T-cell (primary cell): Measurements from ENCODE around the gene ITIH6. TPM values are rescaled to one million over a fixed set of nuclear protein-coding genes. Genes with fewer than 3 reads are reported as not detected.
"Not testable (repeated sequence)": the region's sequence is repeated elsewhere in the genome, so short reads cannot be mapped to it uniquely, and the experiment has no call there.

ENCODE experiments used
- ATAC-seq, 4 experiments: fragments of 200-7000 bp in 3 of 4; fragments of 150-1000 bp in 1 of 4; cut with Tn5 transposase; replicated peaks in 1 of 4; 1 replicate in 3 of 4; 2 replicates in 1 of 4; pipeline ENCODE4 v1.10.0; 2021; ENCODE audit warnings: moderate library complexity in 3 of 4, mild to moderate bottlenecking in 2 of 4, moderate number of reproducible peaks in 1 of 4
- CTCF ChIA-PET, 2 donors: fragments of 300-600 bp; sonication (Branson Sonifier 250); formaldehyde crosslinking; loops; one replicate each; lab custom pipeline; 2022; ENCODE audit warnings: antibody characterized with exemption in 2 of 2; lab: Charles Lee
- POLR2A ChIA-PET, 2 donors: fragments of 300-600 bp; sonication (Branson Sonifier 250); formaldehyde crosslinking; loops; one replicate each; lab custom pipeline; 2022; ENCODE audit warnings: antibody characterized with exemption in 2 of 2; lab: Charles Lee
- DNase-seq, 35 experiments: peaks; one replicate each; pipeline versions ENCODE4 v3.0.0 to v3.0.0-alpha.2; 2013 to 2023
- H3K27ac ChIP-seq: one replicate; pipeline ENCODE4 v1.5.1; 2013; ENCODE audit warnings: low read length
- H3K27me3 ChIP-seq, 2 experiments: replicated peaks in 1 of 2; 1 replicate in 1 of 2; 2 replicates in 1 of 2; pipeline versions ENCODE4 v1.6.1 to v1.7.0; 2013; ENCODE audit warnings: low read length in 1 of 2, mixed read lengths in 1 of 2; ENCODE audit not compliant: control insufficient read depth in 2 of 2, insufficient read depth in 2 of 2; ENCODE audit errors: extremely low read depth in 1 of 2
- H3K36me3 ChIP-seq, 2 donors: 1 replicate in 1 of 2; 2 replicates in 1 of 2; pipeline versions ENCODE4 v1.6.1 to v1.7.0; 2013; ENCODE audit warnings: low read length in 1 of 2; ENCODE audit not compliant: control insufficient read depth in 2 of 2, insufficient read depth in 1 of 2; ENCODE audit errors: extremely low read depth in 1 of 2
- H3K4me1 ChIP-seq, 2 experiments: 1 replicate in 1 of 2; 2 replicates in 1 of 2; pipeline versions ENCODE4 v1.6.1 to v1.7.0; 2013; ENCODE audit warnings: low read length in 2 of 2, mixed read lengths in 1 of 2; ENCODE audit not compliant: insufficient read depth in 2 of 2, control insufficient read depth in 1 of 2; ENCODE audit errors: extremely low read depth in 1 of 2
- H3K4me3 ChIP-seq, 2 donors: 1 replicate in 1 of 2; 2 replicates in 1 of 2; pipeline versions ENCODE4 v1.5.1 to v1.7.0; 2013; ENCODE audit warnings: mild to moderate bottlenecking in 2 of 2, low read length in 1 of 2, moderate library complexity in 1 of 2; ENCODE audit not compliant: control insufficient read depth in 1 of 2; ENCODE audit errors: extremely low read depth in 1 of 2
- H3K9me3 ChIP-seq: 2 replicates; pipeline ENCODE4 v1.7.0; 2013
- H3K27ac Mint-ChIP-seq, 2 donors: one replicate each; pipeline ENCODE4 v1.8.0; 2020 to 2021; ENCODE audit warnings: mild to moderate bottlenecking in 2 of 2, mixed read lengths in 2 of 2
- H3K27me3 Mint-ChIP-seq, 2 donors: one replicate each; pipeline ENCODE4 v1.8.0; 2021 to 2022; ENCODE audit warnings: mixed read lengths in 2 of 2
- H3K36me3 Mint-ChIP-seq: one replicate; pipeline ENCODE4 v1.8.0; 2021; ENCODE audit warnings: mixed read lengths
- H3K4me1 Mint-ChIP-seq, 3 donors: one replicate each; pipeline ENCODE4 v1.8.0; 2020 to 2022; ENCODE audit warnings: mixed read lengths in 3 of 3, mild to moderate bottlenecking in 1 of 3
- H3K4me3 Mint-ChIP-seq, 3 donors: one replicate each; pipeline ENCODE4 v1.8.0; 2020 to 2022; ENCODE audit warnings: mild to moderate bottlenecking in 3 of 3, mixed read lengths in 3 of 3, moderate library complexity in 3 of 3
- H3K9me3 Mint-ChIP-seq, 3 donors: one replicate each; pipeline ENCODE4 v1.8.0; 2020 to 2022; ENCODE audit warnings: mixed read lengths in 3 of 3
- WGBS: methylation state at CpG from one replicate; pipeline ENCODE4 v1.1.5; 2013; ENCODE audit warnings: missing lambda C conversion rate; ENCODE audit not compliant: insufficient coverage; 5-methylcytosine and 5-hydroxymethylcytosine counted together
- total RNA-seq, 35 experiments: library from RNA in 6 of 35; stranded (reverse) in 6 of 35; fragments of 120-200 nt in 1 of 35; gene quantifications; one replicate each; pipeline versions ENCODE4 v1.2.1 to v1.2.4 and lab custom pipeline; 2013 to 2026

The ITIH6 gene
- total RNA-seq, 5 donors from 2014 or later (not counting 1 experiment from before 2014, with no cell fraction given): not detected

DNA sequence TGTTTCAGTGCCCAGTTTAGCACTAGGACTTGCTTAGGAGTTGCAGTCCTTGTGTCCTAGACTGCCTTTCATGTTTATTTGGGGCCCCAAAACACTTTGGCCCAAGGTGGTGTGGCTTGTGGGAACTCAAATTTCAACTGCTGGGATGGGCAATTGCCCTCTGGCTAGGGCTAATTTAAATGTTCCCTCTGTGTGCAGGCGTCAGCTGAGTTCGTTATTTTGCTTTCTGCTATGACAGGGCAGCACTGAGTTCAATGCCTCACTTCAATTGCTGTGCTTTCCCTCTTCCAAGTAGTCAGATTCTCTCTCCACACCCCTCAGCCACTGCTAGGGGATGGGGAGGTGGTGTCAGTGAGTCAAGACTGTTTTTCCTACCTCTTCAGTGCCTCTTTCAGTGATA, 51.1 kb downstream of the ITIH6 start:
- H3K4me1 ChIP-seq: peaks cover 2% of the 10 kb centered on the region in 2 experiments
- Mint-ChIP-seq H3K4me3 (no peak overlapping the region), H3K27ac (no peak overlapping the region), H3K27me3 (peaks cover 6 to 8% of the 10 kb centered on the region in 2 donors), H3K36me3 (no peaks in the 10 kb centered on the region), H3K4me1 (no peaks in the 10 kb centered on the region), H3K9me3 (no peaks in the 10 kb centered on the region)
- H3K9me3 ChIP-seq: no peaks in the 10 kb centered on the region
- no CpG with 5 or more reads among the region's 2 CpGs for WGBS
- DNase-seq: no peak
- H3K4me3 ChIP-seq: no peak overlapping the region
- H3K27ac ChIP-seq: no peak overlapping the region
- CTCF ChIA-PET: no interaction called here
- no peak for ATAC-seq
- H3K36me3 ChIP-seq: no peaks in the 10 kb centered on the region
- POLR2A ChIA-PET: no interaction called here
- H3K27me3 ChIP-seq: peaks cover 0 to 5% of the 10 kb centered on the region in 2 experiments

DNA sequence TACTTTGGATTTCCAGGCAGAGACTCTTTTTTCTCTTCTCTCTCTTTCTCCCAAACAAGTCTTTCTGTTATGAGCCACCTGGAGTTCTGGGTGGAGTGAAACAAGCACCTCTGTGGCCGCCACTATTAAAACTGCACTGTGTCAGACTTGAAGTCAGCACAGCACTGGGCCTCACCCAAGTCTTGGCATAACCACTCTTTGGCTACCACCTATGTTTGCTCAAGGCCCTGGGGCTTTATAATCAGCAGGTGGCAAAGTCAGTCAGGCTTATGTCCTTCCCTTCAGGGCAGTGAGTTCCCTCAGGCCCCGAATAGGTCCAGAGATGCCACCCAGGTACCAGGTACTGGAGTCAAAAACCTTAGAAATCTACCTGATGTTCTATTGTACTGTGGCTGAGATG, 52.4 kb downstream of the ITIH6 start:
- H3K36me3 ChIP-seq: no peaks in the 10 kb centered on the region
- Mint-ChIP-seq H3K27ac (no peak overlapping the region), H3K27me3 (peaks cover 6 to 8% of the 10 kb centered on the region in 2 donors), H3K4me1 (no peaks in the 10 kb centered on the region), H3K9me3 (no peaks in the 10 kb centered on the region), H3K4me3 (no peak overlapping the region), H3K36me3 (no peaks in the 10 kb centered on the region)
- POLR2A ChIA-PET: no interaction called here
- no peak for DNase-seq
- CTCF ChIA-PET: no interaction called here
- H3K27ac ChIP-seq: no peak overlapping the region
- H3K4me1 ChIP-seq: peaks cover under 1 to 2% of the 10 kb centered on the region in 2 experiments
- no peaks in the 10 kb centered on the region for H3K9me3 ChIP-seq
- WGBS: no CpG with 5 or more reads among the region's 2 CpGs
- H3K4me3 ChIP-seq: no peak overlapping the region
- no peak for ATAC-seq
- H3K27me3 ChIP-seq: peaks cover 0 to 2% of the 10 kb centered on the region in 2 experiments

DNA sequence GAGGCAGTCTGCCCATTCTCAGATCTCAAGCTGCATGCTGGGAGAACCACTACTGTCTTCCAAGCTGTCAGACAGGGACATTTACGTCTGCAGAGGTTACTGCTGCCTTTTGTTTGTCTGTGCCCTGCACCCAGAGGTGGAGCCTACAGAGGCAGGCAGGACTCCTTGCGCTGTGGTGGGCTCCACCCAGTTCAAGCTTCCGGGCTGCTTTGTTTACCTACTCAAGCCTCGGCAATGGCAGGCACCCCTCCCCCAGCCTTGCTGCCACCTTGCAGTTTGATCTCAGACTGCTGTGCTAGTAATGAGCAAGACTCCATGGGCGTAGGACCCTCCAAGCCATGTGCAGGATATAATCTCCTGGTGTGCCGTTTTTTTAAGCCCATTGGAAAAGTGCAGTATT, 59.5 kb downstream of the ITIH6 start:
- H3K9me3 ChIP-seq, H3K4me3 ChIP-seq, H3K4me3 Mint-ChIP-seq, H3K4me1 Mint-ChIP-seq, H3K27ac Mint-ChIP-seq, ATAC-seq, POLR2A ChIA-PET, H3K4me1 ChIP-seq, H3K36me3 ChIP-seq, H3K27me3 ChIP-seq, H3K9me3 Mint-ChIP-seq, H3K27ac ChIP-seq, CTCF ChIA-PET, H3K36me3 Mint-ChIP-seq: not testable (repeated sequence)
- peaks cover 0 to 14% of the 10 kb centered on the region in 2 donors for H3K27me3 Mint-ChIP-seq
- peak in 7 of 35 experiments; percentile 1 to 7 (median 3) for DNase-seq
- WGBS: no CpG with 5 or more reads among the region's 6 CpGs

DNA sequence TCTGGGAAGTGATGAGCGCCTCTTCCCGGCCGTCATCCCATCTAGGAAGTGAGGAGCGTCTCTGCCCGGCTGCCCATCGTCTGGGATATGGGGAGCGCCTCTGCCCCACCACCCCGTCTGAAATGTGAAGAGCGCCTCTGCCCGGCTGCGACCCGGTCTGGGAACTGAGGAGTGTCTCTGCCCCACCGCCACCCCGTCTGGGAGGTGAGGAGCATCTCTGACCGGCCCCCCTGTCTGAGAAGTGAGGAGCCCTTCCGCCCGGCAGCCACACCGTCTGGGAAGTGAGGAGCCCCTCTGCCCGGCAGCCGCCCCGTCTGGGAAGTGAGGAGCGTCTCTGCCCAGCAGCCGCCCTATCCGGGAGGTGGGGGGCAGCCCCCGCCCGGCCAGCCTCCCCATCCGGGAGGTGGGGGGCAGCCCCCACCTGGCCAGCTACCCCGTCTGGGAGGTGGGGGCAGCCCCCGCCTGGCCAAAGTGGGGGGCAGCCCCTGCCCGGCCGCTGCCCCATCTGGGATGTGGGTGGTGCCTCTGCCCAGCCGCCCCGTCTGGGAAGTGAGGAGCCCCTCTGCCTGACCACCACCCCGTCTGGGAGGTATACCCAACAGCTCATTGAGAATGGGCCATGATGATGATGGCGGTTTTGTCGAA, 61.6 kb downstream of the ITIH6 start:
- H3K27ac ChIP-seq, H3K9me3 ChIP-seq, H3K4me3 ChIP-seq, POLR2A ChIA-PET, H3K9me3 Mint-ChIP-seq, CTCF ChIA-PET, ATAC-seq, H3K36me3 Mint-ChIP-seq, H3K4me1 Mint-ChIP-seq, H3K27me3 ChIP-seq, DNase-seq, H3K4me1 ChIP-seq, H3K36me3 ChIP-seq, H3K27ac Mint-ChIP-seq, H3K4me3 Mint-ChIP-seq: not testable (repeated sequence)
- H3K27me3 Mint-ChIP-seq: peaks cover 1 to 14% of the 10 kb centered on the region in 2 donors
- WGBS: 97% methylated on average over 7 of the region's 36 CpGs

DNA sequence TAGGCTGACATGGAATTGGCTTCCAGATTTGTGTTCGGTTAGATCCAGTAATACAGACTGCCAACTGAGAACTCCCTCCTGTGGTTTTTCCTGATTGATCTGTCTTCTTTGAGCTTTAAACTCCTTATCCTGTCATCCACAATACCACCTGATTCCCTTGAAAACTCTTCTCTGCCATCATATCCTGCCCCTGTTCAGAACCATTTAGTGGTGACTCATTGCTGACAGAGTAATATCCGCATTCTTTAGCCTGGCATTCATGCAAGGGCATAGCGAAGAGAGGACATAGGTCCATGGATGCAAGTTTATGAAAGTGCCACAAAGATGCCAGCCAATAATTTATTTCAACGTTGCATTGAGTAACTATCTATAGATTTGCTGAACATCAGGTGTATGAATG, 76.6 kb downstream of the ITIH6 start:
- no peaks in the 10 kb centered on the region for H3K27me3 ChIP-seq
- ATAC-seq: no peak
- no peak overlapping the region for H3K4me3 Mint-ChIP-seq
- ChIA-PET CTCF (no interaction called here), POLR2A (interaction anchor here in 1 of 2 donors (0.5 kb wide), 1 partner anchor 163 kb away, joined by 4 read pairs; no protein-coding TSS in a partner anchor)
- no peak for DNase-seq
- no peaks in the 10 kb centered on the region for H3K4me1 ChIP-seq
- H3K27ac ChIP-seq: no peak overlapping the region
- no CpG with 5 or more reads among the region's 4 CpGs for WGBS
- no peaks in the 10 kb centered on the region for H3K9me3 ChIP-seq
- H3K4me1 Mint-ChIP-seq: no peaks in the 10 kb centered on the region
- no peak overlapping the region for H3K27ac Mint-ChIP-seq
- no peaks in the 10 kb centered on the region for H3K36me3 Mint-ChIP-seq
- H3K27me3 Mint-ChIP-seq: peaks cover 4 to 52% of the 10 kb centered on the region in 2 donors
- no peaks in the 10 kb centered on the region for H3K36me3 ChIP-seq
- no peaks in the 10 kb centered on the region for H3K9me3 Mint-ChIP-seq
- no peak overlapping the region for H3K4me3 ChIP-seq

DNA sequence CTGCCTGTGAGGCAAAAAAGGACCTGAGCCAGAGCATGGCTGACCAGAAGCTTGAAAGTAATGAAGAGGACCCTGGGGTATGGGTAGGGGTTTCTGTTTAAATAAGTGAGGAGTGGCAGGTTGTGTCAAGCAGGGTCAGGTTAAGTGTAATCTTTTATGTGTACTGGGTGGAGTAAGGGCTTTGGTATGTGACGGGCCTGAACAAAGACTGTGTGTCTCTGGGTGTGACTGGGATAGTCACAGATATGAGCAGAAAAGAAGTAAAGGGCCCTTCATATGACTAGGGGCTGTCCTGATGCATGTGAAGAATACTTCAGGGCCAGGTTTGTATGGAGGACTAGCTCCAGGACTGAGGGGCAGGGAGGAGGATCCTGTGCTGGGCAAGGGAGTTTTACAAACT, 82.4 kb downstream of the ITIH6 start:
- no peaks in the 10 kb centered on the region for H3K9me3 Mint-ChIP-seq
- no peak overlapping the region for H3K4me3 Mint-ChIP-seq
- WGBS: no CpG with 5 or more reads among the region's 1 CpG
- H3K36me3 Mint-ChIP-seq: no peaks in the 10 kb centered on the region
- Histone ChIP-seq H3K9me3 (no peaks in the 10 kb centered on the region), H3K27me3 (no peaks in the 10 kb centered on the region), H3K27ac (no peak overlapping the region), H3K36me3 (no peaks in the 10 kb centered on the region), H3K4me1 (no peaks in the 10 kb centered on the region), H3K4me3 (no peak overlapping the region)
- H3K27ac Mint-ChIP-seq: no peak overlapping the region
- peaks cover 1 to 22% of the 10 kb centered on the region in 2 donors for H3K27me3 Mint-ChIP-seq
- ChIA-PET POLR2A (no interaction called here), CTCF (no interaction called here)
- no peak for DNase-seq
- H3K4me1 Mint-ChIP-seq: no peaks in the 10 kb centered on the region
- no peak for ATAC-seq
